ENCODE measurements around the gene CYP19A1.

DNA sequence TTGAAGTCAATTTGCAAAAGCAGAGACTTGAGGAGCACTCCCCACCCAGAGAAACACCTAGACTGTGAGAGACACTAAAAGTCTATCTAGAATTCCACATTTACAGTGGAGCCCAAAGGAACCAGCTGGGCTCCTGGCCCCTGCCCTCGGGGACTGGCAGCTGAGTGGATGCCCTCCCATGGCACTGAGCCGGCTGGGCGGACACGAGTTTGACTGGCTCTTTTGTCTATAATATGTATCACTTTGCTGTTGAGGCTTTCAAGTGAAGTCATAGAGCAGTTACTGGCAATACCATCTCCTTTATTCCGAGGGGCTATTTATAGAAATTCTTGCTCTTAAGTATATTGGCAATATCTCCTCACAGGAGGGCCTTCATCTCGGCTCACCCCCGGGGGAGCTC lies 177.9 kb downstream of the CYP19A1 start:
- TF ChIP-seq, protein P1, sequence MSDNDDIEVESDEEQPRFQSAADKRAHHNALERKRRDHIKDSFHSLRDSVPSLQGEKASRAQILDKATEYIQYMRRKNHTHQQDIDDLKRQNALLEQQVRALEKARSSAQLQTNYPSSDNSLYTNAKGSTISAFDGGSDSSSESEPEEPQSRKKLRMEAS (IDR thresholded peaks at IDR 0.05), result no peak
- TF ChIP-seq CREB1 (IDR thresholded peaks at IDR 0.05; ENCODE audit: low read depth) (no peak), CEBPB (IDR thresholded peaks at IDR 0.05) (no peak), YY1 (IDR thresholded peaks at IDR 0.05; ENCODE audit: low read depth) (no peak), REST (IDR thresholded peaks at IDR 0.05; ENCODE audit: low read depth) (no peak), TAF1 (IDR thresholded peaks at IDR 0.05; ENCODE audit: low read depth) (no peak)
